Loucy (cell line): Measurements from ENCODE around the gene MEIKIN.

Experiments used
- EZH2phosphoT487 ChIP-seq: fragments of 200-600 bp; IDR thresholded peaks from 2 replicates; pipeline ENCODE4 v1.6.1; 2018; ENCODE audit warnings: antibody characterized with exemption, mild to moderate bottlenecking, moderate library complexity, borderline replicate concordance
- TF ChIP-seq, protein P1 (sequence below): fragments of 200-600 bp; sonication (generic); conservative IDR thresholded peaks from 2 replicates; pipeline ENCODE4 v1.5.1; 2014; ENCODE audit warnings: mild to moderate bottlenecking, antibody characterized with exemption, low read length

DNA sequence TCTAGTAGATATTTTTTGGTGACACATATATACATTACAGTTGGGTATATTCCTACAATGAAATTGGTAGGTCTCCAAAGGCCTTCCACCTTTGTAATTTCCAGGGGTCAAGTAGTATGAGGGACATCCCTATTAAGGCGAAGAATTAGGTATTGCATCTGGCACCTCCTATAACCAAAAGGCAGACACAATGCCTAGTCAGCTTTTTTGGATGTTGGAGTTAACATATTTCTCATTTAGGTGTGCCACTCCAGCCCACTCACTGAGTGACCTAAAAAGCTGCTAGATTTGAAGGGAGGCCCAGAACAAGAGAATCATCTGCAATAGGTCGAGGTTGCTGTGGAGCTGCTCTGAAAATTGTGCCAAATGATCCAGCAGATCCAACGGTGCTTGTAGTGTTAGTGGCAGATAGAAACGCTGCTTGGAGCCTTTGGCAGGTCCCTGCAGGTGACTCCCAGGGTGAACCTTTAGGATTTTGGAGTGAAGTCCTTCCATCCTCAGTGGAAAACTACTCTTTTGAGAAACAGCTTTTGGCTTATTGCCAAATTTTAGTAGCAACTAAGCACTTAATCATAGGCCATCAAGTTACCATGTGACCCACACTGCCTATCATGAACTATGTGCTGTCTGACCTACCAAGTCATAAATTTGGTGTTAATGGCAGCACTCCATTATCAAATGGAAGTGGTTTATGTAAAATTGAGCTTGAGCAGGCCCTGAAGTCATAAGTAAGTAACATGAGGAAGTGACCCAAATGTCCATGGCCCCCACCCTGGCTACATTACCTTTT is 132.9 kb downstream of the MEIKIN start:
- TF ChIP-seq, protein P1, sequence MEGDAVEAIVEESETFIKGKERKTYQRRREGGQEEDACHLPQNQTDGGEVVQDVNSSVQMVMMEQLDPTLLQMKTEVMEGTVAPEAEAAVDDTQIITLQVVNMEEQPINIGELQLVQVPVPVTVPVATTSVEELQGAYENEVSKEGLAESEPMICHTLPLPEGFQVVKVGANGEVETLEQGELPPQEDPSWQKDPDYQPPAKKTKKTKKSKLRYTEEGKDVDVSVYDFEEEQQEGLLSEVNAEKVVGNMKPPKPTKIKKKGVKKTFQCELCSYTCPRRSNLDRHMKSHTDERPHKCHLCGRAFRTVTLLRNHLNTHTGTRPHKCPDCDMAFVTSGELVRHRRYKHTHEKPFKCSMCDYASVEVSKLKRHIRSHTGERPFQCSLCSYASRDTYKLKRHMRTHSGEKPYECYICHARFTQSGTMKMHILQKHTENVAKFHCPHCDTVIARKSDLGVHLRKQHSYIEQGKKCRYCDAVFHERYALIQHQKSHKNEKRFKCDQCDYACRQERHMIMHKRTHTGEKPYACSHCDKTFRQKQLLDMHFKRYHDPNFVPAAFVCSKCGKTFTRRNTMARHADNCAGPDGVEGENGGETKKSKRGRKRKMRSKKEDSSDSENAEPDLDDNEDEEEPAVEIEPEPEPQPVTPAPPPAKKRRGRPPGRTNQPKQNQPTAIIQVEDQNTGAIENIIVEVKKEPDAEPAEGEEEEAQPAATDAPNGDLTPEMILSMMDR, result no peak
- no peak for TF ChIP-seq EZH2phosphoT487
